Naive thymus-derived CD8-positive, alpha-beta T cell (primary cell): Measurements from ENCODE around the gene DDR1. TPM values are rescaled to one million over a fixed set of nuclear protein-coding genes. Genes with fewer than 3 reads are reported as not detected.

Experiments
- ATAC-seq, 2 donors: fragments of 150-1000 bp; cut with Tn5 transposase in 1 of 2; sonication (Bioruptor Pico), chemical (Tn5 transposase) in 1 of 2; 1 replicate in 1 of 2; 2 replicates in 1 of 2; pipeline ENCODE4 v1.10.0; 2021; ENCODE audit warnings: mild to moderate bottlenecking in 2 of 2, moderate library complexity in 2 of 2
- POLR2A ChIA-PET: fragments of 350-600 bp; sonication (Branson Sonifier 250); formaldehyde crosslinking; loops from one replicate; lab custom pipeline; 2021; ENCODE audit warnings: antibody characterized with exemption; lab: Charles Lee
- DNase-seq, 10 donors: peaks; one replicate each; pipeline versions ENCODE4 v3.0.0 to v3.0.0-alpha.2; 2020 to 2022
- H3K27ac Mint-ChIP-seq, 10 donors: one replicate each; pipeline ENCODE4 v1.8.0; 2020 to 2022; ENCODE audit warnings: mild to moderate bottlenecking in 10 of 10, mixed read lengths in 10 of 10, moderate library complexity in 4 of 10, inconsistent platforms in 1 of 10
- H3K27me3 Mint-ChIP-seq, 5 donors: one replicate each; pipeline ENCODE4 v1.8.0; 2021 to 2022; ENCODE audit warnings: mixed read lengths in 5 of 5
- H3K36me3 Mint-ChIP-seq, 3 donors: one replicate each; pipeline ENCODE4 v1.8.0; 2020 to 2022; ENCODE audit warnings: mixed read lengths in 3 of 3, mild to moderate bottlenecking in 2 of 3, inconsistent platforms in 1 of 3
- H3K4me1 Mint-ChIP-seq, 4 donors: one replicate each; pipeline ENCODE4 v1.8.0; 2021 to 2022; ENCODE audit warnings: mixed read lengths in 4 of 4
- H3K4me3 Mint-ChIP-seq, 10 donors: one replicate each; pipeline ENCODE4 v1.8.0; 2020 to 2022; ENCODE audit warnings: mild to moderate bottlenecking in 10 of 10, mixed read lengths in 10 of 10, moderate library complexity in 6 of 10, inconsistent platforms in 1 of 10
- H3K9me3 Mint-ChIP-seq, 9 donors: one replicate each; pipeline ENCODE4 v1.8.0; 2020 to 2022; ENCODE audit warnings: mixed read lengths in 9 of 9, mild to moderate bottlenecking in 3 of 9, inconsistent platforms in 1 of 9, moderate library complexity in 1 of 9
- polyA plus RNA-seq, 3 donors: library from polyadenylated mRNA; unstranded; fragments of 300-500 nt; fragmentation: Illumina TruSeq; gene quantifications; one replicate each; pipeline ENCODE4 v1.2.3, GENCODE V29; 2021
- total RNA-seq, 8 experiments: library from RNA in 2 of 8; stranded (reverse) in 2 of 8; gene quantifications; one replicate each; pipeline ENCODE4 v1.2.3 and lab custom pipeline; 2021 to 2026

The DDR1 gene
- total and polyA plus RNA-seq, 5 experiments from 2014 or later: 0.57 to 22.8 (median 5.4) TPM

DNA sequence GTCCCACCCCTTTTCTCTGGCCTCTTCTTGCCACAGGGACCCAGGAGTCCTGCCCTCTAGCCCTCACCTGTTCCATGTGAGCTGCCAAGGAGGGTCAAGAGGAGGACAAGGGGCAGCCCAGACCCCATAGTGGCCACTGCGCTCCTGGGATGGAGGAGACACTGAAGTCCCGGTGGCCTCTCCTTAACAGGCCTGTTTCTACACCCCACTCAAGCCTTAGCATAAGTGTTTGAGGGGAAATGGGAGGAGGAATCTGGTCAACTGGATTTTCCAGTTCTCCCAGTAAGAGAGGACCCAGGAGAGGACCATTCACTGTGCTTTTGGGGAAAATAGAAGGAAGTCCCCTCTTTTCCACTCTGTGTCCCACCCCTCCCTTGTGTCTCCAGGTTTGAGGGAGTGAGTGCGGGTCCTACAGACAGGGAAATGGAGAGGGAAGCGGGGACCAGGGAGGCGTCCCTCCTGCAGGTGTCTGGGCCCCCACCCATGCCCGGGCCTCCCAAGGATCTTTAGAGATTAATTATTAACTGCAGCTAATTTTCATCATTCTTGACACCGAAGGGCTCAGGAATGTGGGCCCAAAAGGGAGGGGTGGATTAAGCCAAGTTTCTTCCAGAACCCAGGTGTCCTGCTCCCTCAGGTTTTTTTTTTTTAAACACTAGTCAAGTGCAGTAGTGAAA lies 47.8 kb downstream of the DDR1 start, which contains the start of gene SFTA2:
TSS of gene SFTA2 (minus strand) at position 202 of the 677 bp plus-strand sequence. CDS start at position 128, 74 bp downstream.
- Mint-ChIP-seq H3K27me3 (peaks cover 0 to 5% (median 0%) of the 10 kb centered on the region in 5 donors), H3K27ac (peak within 1 kb of the TSS in 3 of 10 donors; percentile 33 to 67 (median 41)), H3K9me3 (peaks cover 0 to 15% (median 6%) of the 10 kb centered on the region in 9 donors), H3K36me3 (peaks cover 5 to 12% (median 8%) of the 10 kb centered on the region in 3 donors), H3K4me3 (no peak within 1 kb of the TSS), H3K4me1 (peaks cover 0 to 6% (median 0%) of the 10 kb centered on the region in 4 donors)
- no peak for ATAC-seq
- POLR2A ChIA-PET: interaction anchor here (1.2 kb wide), 1 partner anchor 23 kb away, joined by 3 read pairs; no protein-coding TSS in a partner anchor
- no peak for DNase-seq

DNA sequence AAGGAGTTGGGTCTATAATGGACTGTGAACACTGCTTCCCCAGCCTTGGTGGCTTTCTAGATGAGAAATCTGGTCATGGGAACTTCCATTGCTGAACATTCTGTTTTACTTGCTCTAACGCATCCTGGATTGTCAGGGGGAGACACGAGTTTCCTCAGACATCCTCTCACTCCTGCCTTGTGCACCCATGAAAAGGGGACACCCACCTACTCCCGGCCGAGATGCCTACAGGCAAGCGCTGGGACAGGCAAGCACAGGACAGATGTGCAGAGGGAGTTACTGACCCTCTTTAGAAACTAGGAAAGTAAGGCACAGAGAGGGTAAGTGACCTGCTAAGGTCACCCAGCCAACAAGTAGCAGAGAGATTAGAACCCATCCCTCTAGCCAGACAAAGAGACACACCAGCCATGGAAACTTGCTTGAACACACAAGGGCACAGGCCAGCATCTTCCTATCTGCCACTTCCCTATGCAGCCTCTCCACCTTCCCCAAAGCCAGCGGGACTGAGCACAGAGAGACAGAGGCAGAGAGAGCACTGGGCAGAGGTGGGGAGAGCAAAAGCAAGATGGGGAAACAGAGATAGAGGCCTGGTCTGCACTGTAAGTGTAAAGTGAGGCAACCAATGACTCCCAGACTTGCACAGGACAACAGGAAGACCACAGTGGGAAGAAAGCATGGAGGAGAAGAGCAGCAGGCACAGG lies 48.5 kb downstream of the DDR1 start:
- Mint-ChIP-seq H3K4me3 (no peak overlapping the region), H3K36me3 (peaks cover 5 to 8% (median 7%) of the 10 kb centered on the region in 3 donors), H3K9me3 (peaks cover 0 to 14% (median 6%) of the 10 kb centered on the region in 9 donors), H3K27me3 (peaks cover 0 to 8% (median 0%) of the 10 kb centered on the region in 5 donors), H3K27ac (peak overlapping the region in 1 of 10 donors; percentile 67), H3K4me1 (peaks cover 0 to 6% (median 0%) of the 10 kb centered on the region in 4 donors)
- ATAC-seq: no peak
- POLR2A ChIA-PET: no interaction called here
- DNase-seq: no peak

DNA sequence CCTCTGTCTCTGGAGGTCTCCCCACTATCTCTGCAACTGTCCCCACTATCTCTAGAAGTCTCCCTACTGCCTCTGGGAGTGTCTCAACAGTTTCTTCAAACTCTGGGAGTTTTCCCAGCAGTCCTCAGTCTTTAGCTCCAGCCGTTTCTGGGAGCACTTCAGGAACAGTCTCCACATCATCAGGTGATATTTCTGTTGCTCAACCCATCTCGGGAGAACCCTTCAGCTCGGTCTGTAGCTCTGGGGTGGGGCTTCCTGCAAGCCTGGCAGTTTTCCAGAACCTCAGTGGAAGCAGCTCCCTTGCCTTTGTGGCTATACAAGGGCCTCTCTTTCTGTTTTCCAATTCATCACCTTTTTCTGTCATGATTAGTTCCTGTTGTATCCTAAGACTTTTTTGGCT lies 50.7 kb downstream of the DDR1 start:
- ATAC-seq (no peak), DNase-seq (no peak)
- Mint-ChIP-seq H3K27me3 (peaks cover 0 to 21% (median 6%) of the 10 kb centered on the region in 5 donors), H3K9me3 (no peaks in the 10 kb centered on the region), H3K27ac (no peak overlapping the region), H3K4me1 (peaks cover 0 to 6% (median 0%) of the 10 kb centered on the region in 4 donors), H3K36me3 (no peaks in the 10 kb centered on the region), H3K4me3 (no peak overlapping the region)
- POLR2A ChIA-PET: no interaction called here

DNA sequence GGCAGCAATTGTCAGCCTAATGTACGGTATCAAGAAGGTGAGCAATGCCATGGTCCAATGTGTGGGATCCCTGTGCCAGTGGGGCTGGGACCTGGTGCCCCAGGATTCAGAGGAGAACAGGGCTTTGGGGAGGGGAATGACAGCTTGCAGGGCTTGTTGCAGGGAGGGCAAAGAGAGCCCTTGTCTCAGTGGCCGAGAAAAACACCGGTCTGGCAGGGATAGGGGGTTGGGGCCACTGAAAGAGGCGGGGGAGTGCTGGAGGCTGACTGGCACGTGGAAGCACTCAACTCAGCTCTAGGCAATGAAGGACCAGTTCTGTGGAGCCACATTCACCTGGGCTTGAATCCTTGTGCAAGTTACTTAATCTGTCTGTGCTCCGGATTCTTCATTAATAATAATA lies 52.9 kb downstream of the DDR1 start:
- POLR2A ChIA-PET: no interaction called here
- H3K4me3 Mint-ChIP-seq: no peak overlapping the region
- H3K27ac Mint-ChIP-seq: no peak overlapping the region
- no peaks in the 10 kb centered on the region for H3K9me3 Mint-ChIP-seq
- H3K4me1 Mint-ChIP-seq: peaks cover 0 to 8% (median under 1%) of the 10 kb centered on the region in 4 donors
- no peaks in the 10 kb centered on the region for H3K36me3 Mint-ChIP-seq
- H3K27me3 Mint-ChIP-seq: peaks cover 8 to 38% (median 19%) of the 10 kb centered on the region in 5 donors
- ATAC-seq: no peak
- no peak for DNase-seq

DNA sequence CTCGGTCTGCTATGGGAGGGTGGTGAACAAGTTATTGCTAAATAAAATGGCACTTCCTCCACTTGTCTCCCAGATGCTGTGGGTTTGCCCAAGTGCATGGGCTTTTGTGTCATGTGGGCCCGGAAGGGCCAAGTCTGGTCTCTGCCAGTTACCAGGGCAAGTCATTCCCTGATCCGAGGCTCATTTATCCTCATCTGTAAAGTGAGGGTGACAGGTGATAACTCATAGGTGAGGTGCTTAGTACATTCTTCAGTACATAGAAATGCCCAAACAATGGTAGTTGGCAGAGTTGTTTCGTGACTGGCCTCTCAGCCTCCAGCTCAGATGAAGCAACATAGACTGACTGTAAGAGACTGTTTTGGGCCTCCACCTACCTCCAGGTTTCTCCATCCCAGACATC lies 54.4 kb downstream of the DDR1 start:
- DNase-seq (no peak), ATAC-seq (no peak)
- peaks cover 0 to 17% (median 5%) of the 10 kb centered on the region in 4 donors for H3K4me1 Mint-ChIP-seq
- POLR2A ChIA-PET: interaction anchor here (0.9 kb wide), 1 partner anchor 12 kb away, joined by 4 read pairs; no protein-coding TSS in a partner anchor
- no peak overlapping the region for H3K27ac Mint-ChIP-seq
- peaks cover 17 to 51% (median 32%) of the 10 kb centered on the region in 5 donors for H3K27me3 Mint-ChIP-seq
- H3K4me3 Mint-ChIP-seq: no peak overlapping the region
- H3K36me3 Mint-ChIP-seq: no peaks in the 10 kb centered on the region
- no peaks in the 10 kb centered on the region for H3K9me3 Mint-ChIP-seq

DNA sequence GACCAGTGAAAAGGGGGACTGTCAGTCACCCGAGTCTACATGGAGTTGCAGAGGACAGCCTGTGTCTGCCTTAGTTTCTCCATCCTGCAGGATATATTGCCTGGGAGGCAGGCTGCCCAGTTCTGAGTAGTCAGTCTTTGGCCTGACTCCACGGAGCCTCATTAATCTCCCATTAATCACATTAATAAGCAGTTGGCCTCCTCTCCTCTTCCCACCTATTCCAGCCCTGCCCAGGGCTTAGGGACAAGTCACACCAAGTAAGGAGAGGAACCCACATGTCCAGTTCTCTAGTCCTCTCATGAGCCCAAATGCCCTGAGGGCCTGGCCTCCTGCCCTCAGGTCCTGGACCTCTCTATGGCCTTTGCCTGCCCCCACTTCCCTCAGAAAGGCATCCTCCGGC lies 55.2 kb downstream of the DDR1 start:
- no peak overlapping the region for H3K27ac Mint-ChIP-seq
- POLR2A ChIA-PET: no interaction called here
- H3K4me1 Mint-ChIP-seq: peaks cover 0 to 17% (median 5%) of the 10 kb centered on the region in 4 donors
- ATAC-seq (no peak), DNase-seq (no peak)
- H3K36me3 Mint-ChIP-seq: no peaks in the 10 kb centered on the region
- H3K9me3 Mint-ChIP-seq: no peaks in the 10 kb centered on the region
- H3K27me3 Mint-ChIP-seq: peaks cover 19 to 56% (median 38%) of the 10 kb centered on the region in 5 donors
- no peak overlapping the region for H3K4me3 Mint-ChIP-seq

DNA sequence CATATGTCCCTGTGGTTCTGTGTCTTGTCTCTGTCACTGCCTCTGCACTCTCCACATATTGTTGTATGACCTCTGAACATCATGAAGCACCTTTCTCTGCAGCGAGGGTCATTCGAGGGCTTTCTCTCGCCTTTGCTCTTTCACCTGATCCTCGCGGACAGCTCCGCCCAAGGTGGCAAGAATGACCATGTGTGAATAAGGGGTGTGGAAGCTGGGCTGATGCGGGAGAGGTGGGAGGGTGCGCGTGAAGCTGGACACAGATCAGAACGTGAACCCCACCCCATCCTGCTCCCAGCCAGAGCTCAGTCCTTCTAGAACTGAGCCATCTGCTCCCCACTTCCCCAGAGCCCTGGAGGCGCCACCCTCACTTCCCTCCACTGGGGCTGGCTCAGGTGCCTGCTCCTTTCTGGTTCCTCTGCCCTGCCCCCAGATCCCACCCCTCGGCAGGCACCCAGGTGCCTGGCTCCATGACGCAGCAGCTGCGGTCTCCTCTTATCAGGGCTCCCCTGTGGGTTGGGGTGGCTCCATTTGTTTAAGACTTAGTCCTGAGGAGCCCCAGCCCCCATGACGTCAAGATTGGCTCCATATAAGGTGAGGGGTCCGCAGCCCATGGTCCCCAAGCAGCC lies 56.2 kb downstream of the DDR1 start, which contains the start of gene MUCL3:
TSS of gene MUCL3 (plus strand) at position 613 of the 626 bp plus-strand sequence. CDS start 27 bp downstream, outside the sequence.
- Mint-ChIP-seq H3K4me1 (peaks cover 0 to 11% (median 5%) of the 10 kb centered on the region in 4 donors), H3K27ac (peak within 1 kb of the TSS in 1 of 10 donors; percentile 41), H3K36me3 (no peaks in the 10 kb centered on the region), H3K27me3 (peaks cover 25 to 63% (median 43%) of the 10 kb centered on the region in 5 donors), H3K4me3 (no peak within 1 kb of the TSS), H3K9me3 (no peaks in the 10 kb centered on the region)
- POLR2A ChIA-PET: no interaction called here
- ATAC-seq (no peak), DNase-seq (no peak)

DNA sequence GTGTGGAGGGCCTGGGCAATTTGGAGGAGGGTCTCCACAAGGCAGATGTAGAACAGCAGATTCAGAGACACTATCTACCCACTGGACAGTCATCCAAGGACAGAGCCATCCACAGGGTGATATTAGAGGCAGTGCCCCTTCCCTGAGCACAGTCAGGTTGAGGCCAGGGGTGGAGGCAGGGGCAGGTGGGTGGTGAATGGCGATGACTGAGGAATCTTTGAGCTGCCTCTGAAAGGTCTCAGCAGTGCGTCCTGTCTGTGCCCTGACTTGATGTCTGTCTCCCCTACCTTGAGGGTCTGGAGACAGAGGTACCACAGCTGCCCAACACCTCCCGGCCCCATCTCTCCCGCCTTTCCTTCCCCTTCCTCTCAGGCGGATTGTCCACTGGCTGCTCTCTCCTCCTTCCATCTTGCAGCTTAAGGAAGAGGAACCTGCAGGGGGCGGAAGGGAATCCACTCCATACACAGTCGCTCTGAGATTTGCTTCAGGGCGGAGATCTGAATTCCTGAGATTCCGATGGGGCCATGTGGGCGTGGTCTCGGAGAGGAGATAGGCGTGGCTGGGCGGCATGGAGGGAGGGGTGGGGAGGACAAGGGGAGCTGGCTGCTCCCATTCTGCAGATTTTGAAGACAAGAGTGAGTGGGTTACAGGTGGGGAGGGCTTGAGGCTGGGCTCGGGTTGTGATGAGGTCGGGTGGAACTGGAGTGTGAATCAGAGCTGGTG lies 58.2 kb downstream of the DDR1 start:
- Mint-ChIP-seq H3K27me3 (peaks cover 25 to 64% (median 50%) of the 10 kb centered on the region in 5 donors), H3K4me1 (peaks cover 0 to 11% (median 5%) of the 10 kb centered on the region in 4 donors), H3K9me3 (no peaks in the 10 kb centered on the region), H3K4me3 (no peak overlapping the region), H3K27ac (peak overlapping the region in 1 of 10 donors; percentile 72), H3K36me3 (peaks cover 0 to 2% (median 0%) of the 10 kb centered on the region in 3 donors)
- POLR2A ChIA-PET: no interaction called here
- no peak for ATAC-seq
- no peak for DNase-seq

DNA sequence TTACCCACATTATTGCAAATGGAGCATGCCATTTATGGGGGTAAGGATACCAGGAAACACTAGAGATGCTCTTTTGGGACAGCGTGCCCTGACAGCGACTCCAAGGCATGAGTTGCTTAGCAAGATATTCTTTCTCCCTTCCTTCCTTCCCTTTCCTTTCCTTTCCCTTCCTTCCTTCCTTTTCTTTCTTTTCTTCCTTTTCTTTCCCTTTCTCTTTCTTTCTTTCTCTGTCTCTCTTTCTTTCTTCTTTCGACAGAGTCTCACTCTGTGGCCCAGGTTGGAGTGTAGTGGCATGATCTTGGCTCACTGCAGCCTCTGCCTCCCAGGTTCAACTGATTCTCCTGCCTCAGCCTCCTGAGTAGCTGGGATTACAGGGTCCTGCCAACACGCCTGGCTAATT lies 59.7 kb downstream of the DDR1 start:
- H3K27me3 Mint-ChIP-seq: peaks cover 27 to 79% (median 55%) of the 10 kb centered on the region in 5 donors
- H3K4me3 Mint-ChIP-seq: no peak overlapping the region
- peak overlapping the region in 1 of 10 donors; percentile 70 for H3K27ac Mint-ChIP-seq

DNA sequence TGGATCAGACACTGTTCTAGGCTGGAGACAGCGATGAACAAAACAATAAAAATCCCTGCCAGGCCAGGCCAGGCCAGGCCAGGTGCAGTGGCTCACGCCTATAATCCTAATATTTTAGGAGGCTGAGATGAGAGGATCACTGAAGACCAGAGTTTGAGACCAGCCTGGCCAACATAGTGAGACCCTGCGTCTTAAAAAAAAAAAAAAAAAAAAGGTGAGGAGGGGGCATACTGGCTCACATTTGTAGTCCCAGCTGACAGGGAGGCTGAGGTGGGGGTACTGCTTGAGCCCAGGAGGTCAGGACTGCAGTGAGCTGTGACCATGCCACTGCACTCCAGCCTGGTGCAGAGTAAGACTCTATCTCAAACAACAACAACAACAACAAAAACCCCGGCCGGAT lies 61.0 kb downstream of the DDR1 start:
- Mint-ChIP-seq H3K9me3 (peaks cover 0 to 16% (median 0%) of the 10 kb centered on the region in 9 donors), H3K4me1 (peaks cover 0 to 11% (median 5%) of the 10 kb centered on the region in 4 donors), H3K4me3 (no peak overlapping the region), H3K36me3 (peaks cover 0 to 8% (median 2%) of the 10 kb centered on the region in 3 donors), H3K27ac (no peak overlapping the region), H3K27me3 (peaks cover 26 to 83% (median 58%) of the 10 kb centered on the region in 5 donors)
- POLR2A ChIA-PET: interaction anchor here (1.1 kb wide), 1 partner anchor 10 kb away, joined by 4 read pairs; no protein-coding TSS in a partner anchor
- DNase-seq (no peak), ATAC-seq (no peak)

More for the DNA sequence above, 59.7 kb downstream of the DDR1 start:
- ATAC-seq (no peak), DNase-seq (no peak)
- Mint-ChIP-seq H3K36me3 (peaks cover 0 to 4% (median 2%) of the 10 kb centered on the region in 3 donors), H3K9me3 (peaks cover 0 to 4% (median 0%) of the 10 kb centered on the region in 9 donors), H3K4me1 (peaks cover 0 to 11% (median 5%) of the 10 kb centered on the region in 4 donors)
- POLR2A ChIA-PET: interaction anchor here (0.6 kb wide), 1 partner anchor 410 kb away, joined by 3 read pairs; no protein-coding TSS in a partner anchor

DNA sequence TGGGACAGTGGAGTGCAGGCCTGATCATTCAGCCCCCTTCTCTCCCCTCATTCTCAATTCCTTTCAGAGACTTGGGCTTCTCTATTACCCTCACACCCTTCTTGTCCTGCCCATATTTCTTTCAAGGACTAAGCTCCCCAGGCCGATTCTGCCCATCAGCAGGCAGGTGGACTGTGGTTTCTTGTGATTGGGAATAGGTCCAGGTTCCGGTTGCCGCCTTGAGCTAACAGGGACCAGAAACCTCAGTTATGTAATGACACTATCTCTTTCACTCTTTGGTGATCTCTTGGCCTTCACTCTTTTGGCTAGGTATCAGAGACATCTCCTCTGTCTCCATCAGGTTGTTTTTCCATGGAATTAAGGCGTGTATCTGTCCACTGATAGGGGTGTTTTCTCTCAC lies 62.9 kb downstream of the DDR1 start:
- peaks cover 0 to 28% (median 0%) of the 10 kb centered on the region in 9 donors for H3K9me3 Mint-ChIP-seq
- no peak overlapping the region for H3K27ac Mint-ChIP-seq
- POLR2A ChIA-PET: interaction anchor here (1.1 kb wide), 1 partner anchor 8 kb away, joined by 4 read pairs; no protein-coding TSS in a partner anchor
- H3K36me3 Mint-ChIP-seq: peaks cover 0 to 8% (median 2%) of the 10 kb centered on the region in 3 donors
- no peak overlapping the region for H3K4me3 Mint-ChIP-seq
- peaks cover 19 to 76% (median 60%) of the 10 kb centered on the region in 5 donors for H3K27me3 Mint-ChIP-seq
- ATAC-seq: no peak
- no peak for DNase-seq
- H3K4me1 Mint-ChIP-seq: peaks cover 0 to 10% (median 6%) of the 10 kb centered on the region in 4 donors
